Gastroesophageal sphincter (tissue), 4 donors: ENCODE measurements around the gene CACNA1A. TPM values are rescaled to one million over a fixed set of nuclear protein-coding genes. Genes with fewer than 3 reads are reported as not detected.

Experiments used
- ATAC-seq: fragments of 150-250 bp; one replicate; pipeline ENCODE4 v1.9.1; 2016; ENCODE audit warnings: mild to moderate bottlenecking, moderate library complexity
- H3K27ac ChIP-seq, 4 donors: fragments of 200-600 bp; sonication (generic) in 3 of 4; 1 replicate in 3 of 4; 2 replicates in 1 of 4; pipeline ENCODE4 v1.5.1; 2016 to 2019
- H3K27me3 ChIP-seq: fragments of 200-600 bp; sonication (generic); one replicate; pipeline ENCODE4 v1.5.1; 2019
- H3K36me3 ChIP-seq, 2 donors: fragments of 200-600 bp; sonication (generic); one replicate each; pipeline ENCODE4 v1.5.1; 2019; ENCODE audit warnings: control low read depth in 1 of 2
- H3K4me1 ChIP-seq, 3 donors: fragments of 200-600 bp; sonication (generic); 1 replicate in 2 of 3; 2 replicates in 1 of 3; pipeline ENCODE4 v1.5.1; 2016 to 2019; ENCODE audit warnings: control low read depth in 2 of 3
- H3K4me3 ChIP-seq, 2 donors: fragments of 200-600 bp; sonication (generic); one replicate each; pipeline ENCODE4 v1.5.1; 2019; ENCODE audit warnings: mild to moderate bottlenecking in 1 of 2, moderate library complexity in 1 of 2
- H3K9me3 ChIP-seq, 3 donors: fragments of 200-600 bp; sonication (generic); one replicate each; pipeline ENCODE4 v1.5.1; 2017 to 2019; ENCODE audit warnings: control low read depth in 2 of 3
- CTCF ChIP-seq, 4 experiments: fragments of 200-600 bp in 2 of 4; fragments of 450-650 bp in 2 of 4; sonication (generic) in 1 of 4; IDR thresholded peaks; one replicate each; pipeline ENCODE4 v1.5.1; 2017 to 2019; ENCODE audit warnings: antibody characterized with exemption in 4 of 4, mild to moderate bottlenecking in 2 of 4, moderate library complexity in 2 of 4
- EP300 ChIP-seq: sonication (generic); formaldehyde crosslinking; IDR thresholded peaks from one replicate; pipeline ENCODE4 v1.6.1; 2017; ENCODE audit warnings: antibody characterized with exemption, mild to moderate bottlenecking
- POLR2A ChIP-seq, 2 donors: fragments of 450-650 bp; IDR thresholded peaks; one replicate each; pipeline ENCODE4 v1.6.1; 2017; ENCODE audit warnings: antibody characterized with exemption in 2 of 2, mild to moderate bottlenecking in 2 of 2, moderate library complexity in 1 of 2
- POLR2AphosphoS5 ChIP-seq: sonication (generic); formaldehyde crosslinking; IDR thresholded peaks from one replicate; pipeline ENCODE4 v1.6.1; 2017; ENCODE audit warnings: antibody characterized with exemption
- WGBS, 2 donors: methylation state at CpG; one replicate each; pipeline ENCODE4 v1.1.5; 2018; ENCODE audit warnings: low coverage in 1 of 2; 5-methylcytosine and 5-hydroxymethylcytosine counted together
- total RNA-seq, 4 donors: library from RNA; depleted of rRNA; stranded (reverse); fragments of >200 nt; gene quantifications; one replicate each; pipeline ENCODE4 v1.1.0, GENCODE V29; 2016

Gene CACNA1A
- total RNA-seq, 4 donors from 2014 or later: 0.54 to 1.3 (median 0.93) TPM; not detected in 1

- Histone ChIP-seq H3K27ac (no peak overlapping the region), H3K4me1 (no peaks in the 10 kb centered on the region), H3K27me3 (peaks cover 13% of the 10 kb centered on the region), H3K36me3 (no peaks in the 10 kb centered on the region), H3K9me3 (peaks cover 0 to 44% (median 0%) of the 10 kb centered on the region in 3 donors), H3K4me3 (no peak overlapping the region)
- no peak for TF ChIP-seq POLR2AphosphoS5
- no peak for TF ChIP-seq POLR2A (IDR thresholded peaks at IDR 0.05)
- TF ChIP-seq EP300: no peak
- no peak for TF ChIP-seq CTCF (IDR thresholded peaks at IDR 0.05)
- no peak for ATAC-seq
- WGBS, 2 donors: 47 to 64% methylated on average over 2 to 3 of the region's 3 CpGs
Observed at GRCh38 chr19:13373599-13373998, 132.7 kb downstream of the CACNA1A start.

- TF ChIP-seq CTCF (IDR thresholded peaks at IDR 0.05) (no peak), EP300 (no peak), POLR2AphosphoS5 (no peak), POLR2A (IDR thresholded peaks at IDR 0.05) (no peak)
- peaks cover 0 to 27% (median 0%) of the 10 kb centered on the region in 3 donors for H3K9me3 ChIP-seq
- WGBS, 2 donors: 76 to 86% methylated on average over 4 of the region's 5 CpGs
- ATAC-seq: no peak
- H3K36me3 ChIP-seq: no peaks in the 10 kb centered on the region
- H3K27ac ChIP-seq: no peak overlapping the region
- H3K4me1 ChIP-seq: no peaks in the 10 kb centered on the region
- no peak overlapping the region for H3K4me3 ChIP-seq
- peaks cover 32% of the 10 kb centered on the region for H3K27me3 ChIP-seq
Observed at GRCh38 chr19:13370948-13371347, 135.3 kb downstream of the CACNA1A start.

- Histone ChIP-seq H3K27ac (no peak overlapping the region), H3K4me1 (no peaks in the 10 kb centered on the region), H3K4me3 (no peak overlapping the region), H3K9me3 (no peaks in the 10 kb centered on the region), H3K36me3 (no peaks in the 10 kb centered on the region), H3K27me3 (peaks cover 53% of the 10 kb centered on the region)
- ATAC-seq: no peak
- TF ChIP-seq CTCF (IDR thresholded peaks at IDR 0.05) (no peak), POLR2AphosphoS5 (no peak), EP300 (no peak), POLR2A (IDR thresholded peaks at IDR 0.05) (no peak)
- WGBS, 2 donors: 64 to 75% methylated on average over 5 to 11 of the region's 13 CpGs
Observed at GRCh38 chr19:13366529-13367143, 139.6 kb downstream of the CACNA1A start.

GRCh38 chr19:13363954-13364353 is 142.3 kb downstream of the CACNA1A start:
- H3K4me1 ChIP-seq: no peaks in the 10 kb centered on the region
- TF ChIP-seq CTCF (IDR thresholded peaks at IDR 0.05): no peak
- no peak for TF ChIP-seq POLR2A (IDR thresholded peaks at IDR 0.05)
- no peak for TF ChIP-seq EP300
- no peak for TF ChIP-seq POLR2AphosphoS5
- 29 to 48% methylated on average over 1 to 2 of the region's 5 CpGs for WGBS, 2 donors

GRCh38 chr19:13363245-13363644 is 143.0 kb downstream of the CACNA1A start:
- no peak for ATAC-seq
- WGBS, 2 donors: 0 to 26% methylated on average over 1 to 4 of the region's 7 CpGs
- TF ChIP-seq EP300 (no peak), POLR2A (IDR thresholded peaks at IDR 0.05) (no peak), CTCF (IDR thresholded peaks at IDR 0.05) (no peak), POLR2AphosphoS5 (no peak)
- H3K27ac ChIP-seq: no peak overlapping the region
- no peaks in the 10 kb centered on the region for H3K36me3 ChIP-seq
- no peak overlapping the region for H3K4me3 ChIP-seq
- H3K27me3 ChIP-seq: peaks cover 43% of the 10 kb centered on the region
- H3K4me1 ChIP-seq: no peaks in the 10 kb centered on the region
- peaks cover 0 to 34% (median 0%) of the 10 kb centered on the region in 3 donors for H3K9me3 ChIP-seq

More at GRCh38 chr19:13363954-13364353, 142.3 kb downstream of the CACNA1A start:
- H3K9me3 ChIP-seq: peaks cover 0 to 27% (median 0%) of the 10 kb centered on the region in 3 donors
- H3K27me3 ChIP-seq: peaks cover 44% of the 10 kb centered on the region
- H3K27ac ChIP-seq: no peak overlapping the region
- H3K36me3 ChIP-seq: no peaks in the 10 kb centered on the region
- no peak overlapping the region for H3K4me3 ChIP-seq
- no peak for ATAC-seq
